ENCODE measurements around the gene HOXB8.

HOXB8 gene

DNA sequence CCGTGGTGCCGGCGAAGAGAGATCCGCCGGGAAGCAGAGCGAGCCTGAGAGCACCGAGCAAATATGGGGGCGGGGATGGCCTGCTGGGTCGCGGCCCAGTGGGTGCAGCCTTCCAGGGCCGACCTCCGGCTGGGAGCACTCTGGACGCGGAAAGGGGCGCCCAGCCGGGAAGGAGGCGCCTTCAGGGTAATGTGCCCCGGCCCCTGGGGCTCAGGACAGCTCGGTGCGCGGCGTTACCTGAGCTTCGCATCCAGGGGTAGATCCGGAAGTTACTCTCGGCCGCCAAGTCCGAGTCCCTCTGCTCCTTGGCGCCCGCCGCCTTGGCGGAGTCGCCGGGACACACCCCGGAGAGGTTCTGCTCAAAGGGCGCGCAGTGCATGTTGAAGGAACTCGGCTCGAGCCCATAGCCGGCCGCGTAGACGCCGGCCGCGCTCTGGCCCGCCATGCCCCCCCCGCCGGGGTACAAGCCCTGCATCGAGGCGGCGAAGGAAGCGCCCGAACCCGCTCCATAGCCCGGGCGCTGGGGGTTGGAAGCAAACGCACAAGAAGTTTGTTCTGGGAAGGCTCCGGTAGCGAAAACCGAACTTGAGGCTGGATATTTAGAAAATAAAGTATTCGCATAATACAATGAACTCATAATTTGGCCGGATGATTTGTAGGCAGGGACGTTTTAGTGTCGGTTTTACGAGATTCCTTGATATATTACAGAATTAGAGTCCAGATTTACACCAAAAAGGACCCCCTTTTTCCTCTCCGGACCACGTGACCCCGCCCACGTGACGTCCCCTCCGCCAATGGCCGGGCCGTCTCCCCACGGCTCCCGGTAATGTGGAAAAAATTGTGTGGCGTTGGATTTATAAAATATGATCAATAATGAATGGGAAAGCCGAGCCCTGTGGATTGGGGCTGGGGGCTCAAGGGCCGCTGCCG is 4.5 kb downstream of the HOXB8 start, which contains the start of gene HOXB7:
TSS of gene HOXB7 (minus strand) at position 736 of the 930 bp plus-strand sequence. CDS start at position 637, 99 bp downstream.
- no peak for DNase-seq

DNA sequence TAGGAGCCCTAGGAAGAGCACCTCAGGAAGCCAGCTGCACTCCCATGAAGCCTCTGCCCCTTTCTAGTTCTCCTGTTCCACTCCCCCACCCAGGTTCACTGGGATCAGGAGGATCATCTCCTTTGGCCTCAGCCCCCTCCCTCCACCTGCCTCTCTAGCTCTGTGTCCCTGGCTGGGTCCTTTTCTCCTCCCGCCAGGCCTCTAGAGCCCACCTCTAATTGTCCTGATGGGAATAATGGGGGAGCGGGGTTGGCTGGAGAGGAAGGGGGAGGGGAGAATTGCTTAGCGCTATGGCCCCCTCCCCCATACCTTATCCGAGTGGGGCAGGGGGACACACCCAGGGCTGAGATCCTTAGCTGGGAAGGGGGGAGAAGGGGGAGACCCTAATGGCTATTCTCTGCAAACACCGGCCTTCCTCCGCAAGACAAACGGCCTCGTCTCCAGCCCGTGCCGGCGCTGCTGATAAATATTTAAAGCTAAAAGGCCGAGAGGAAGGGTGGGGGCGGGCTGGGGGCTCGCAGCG is 5.3 kb downstream of the HOXB8 start:
- DNase-seq: no peak

DNA sequence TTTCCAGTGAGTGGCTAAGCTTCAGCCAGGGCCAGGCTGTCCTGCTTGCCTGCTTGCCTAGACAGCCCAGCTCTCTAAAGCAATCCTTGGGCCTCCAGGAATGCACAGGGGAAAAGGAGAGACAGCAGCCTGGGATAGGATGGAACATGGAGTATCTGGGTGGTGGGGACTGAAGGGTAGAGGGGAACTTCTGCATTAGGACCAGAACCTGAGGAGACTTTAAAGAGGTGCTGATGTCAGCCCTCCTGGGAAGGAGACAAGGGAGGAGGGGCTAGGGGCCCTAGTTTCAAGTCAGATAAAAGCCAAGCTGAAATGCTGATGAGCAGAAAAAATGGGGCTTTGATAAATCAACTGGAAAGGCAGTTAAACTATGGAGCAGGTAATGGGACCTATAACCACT is 6.1 kb downstream of the HOXB8 start:
- DNase-seq: no peak

DNA sequence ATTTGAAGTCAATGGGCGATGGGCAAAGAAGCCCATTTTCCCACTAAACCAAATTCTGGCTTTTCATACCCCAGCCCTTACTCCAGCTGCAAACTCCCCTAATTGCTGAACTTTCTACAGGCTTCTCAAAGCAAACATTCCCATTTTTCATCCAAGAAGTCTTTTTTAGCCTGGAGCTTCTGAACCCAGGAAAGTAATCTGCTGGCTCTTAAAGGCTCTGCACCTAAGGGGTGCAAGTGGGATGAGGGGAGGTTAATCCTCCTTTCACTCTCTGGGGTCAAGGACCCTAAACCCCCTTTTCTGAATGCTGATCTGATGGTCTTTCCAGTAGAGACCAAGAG is 6.6 kb downstream of the HOXB8 start:
- no peak for DNase-seq

DNA sequence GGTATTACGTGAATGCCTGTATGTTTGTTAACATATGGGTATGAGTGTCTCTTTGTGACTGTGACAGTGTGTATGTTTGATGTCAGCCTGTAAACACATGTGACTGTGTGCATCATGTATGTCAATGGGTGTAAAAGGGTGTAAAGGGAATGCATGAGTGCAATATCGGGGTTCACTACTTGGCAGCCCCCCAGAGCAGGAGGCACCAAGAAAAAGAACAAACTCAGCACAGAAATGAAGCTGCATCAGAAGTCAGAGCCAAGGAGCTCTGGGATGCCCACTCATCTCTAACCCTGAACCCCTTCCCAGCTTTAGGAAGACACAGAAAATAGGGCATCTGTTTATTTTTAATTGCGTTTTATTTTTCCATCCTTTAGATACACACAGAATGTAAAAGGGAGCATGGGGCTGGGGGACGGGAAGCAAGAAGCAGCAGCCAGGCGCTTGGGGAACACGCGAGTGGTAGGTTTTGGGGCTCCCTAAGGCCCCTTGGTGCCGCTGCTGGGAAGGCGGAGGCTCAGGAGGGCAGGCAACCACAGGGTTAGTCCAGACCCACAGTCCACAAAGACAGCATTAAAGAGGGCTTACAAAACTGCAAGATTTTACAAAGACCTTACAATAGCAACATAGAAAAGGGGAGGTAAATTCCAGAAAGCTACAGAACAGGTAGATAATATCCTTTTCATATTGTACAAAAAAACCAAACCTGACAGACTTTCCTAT is 8.0 kb downstream of the HOXB8 start:
- no peak for DNase-seq

DNA sequence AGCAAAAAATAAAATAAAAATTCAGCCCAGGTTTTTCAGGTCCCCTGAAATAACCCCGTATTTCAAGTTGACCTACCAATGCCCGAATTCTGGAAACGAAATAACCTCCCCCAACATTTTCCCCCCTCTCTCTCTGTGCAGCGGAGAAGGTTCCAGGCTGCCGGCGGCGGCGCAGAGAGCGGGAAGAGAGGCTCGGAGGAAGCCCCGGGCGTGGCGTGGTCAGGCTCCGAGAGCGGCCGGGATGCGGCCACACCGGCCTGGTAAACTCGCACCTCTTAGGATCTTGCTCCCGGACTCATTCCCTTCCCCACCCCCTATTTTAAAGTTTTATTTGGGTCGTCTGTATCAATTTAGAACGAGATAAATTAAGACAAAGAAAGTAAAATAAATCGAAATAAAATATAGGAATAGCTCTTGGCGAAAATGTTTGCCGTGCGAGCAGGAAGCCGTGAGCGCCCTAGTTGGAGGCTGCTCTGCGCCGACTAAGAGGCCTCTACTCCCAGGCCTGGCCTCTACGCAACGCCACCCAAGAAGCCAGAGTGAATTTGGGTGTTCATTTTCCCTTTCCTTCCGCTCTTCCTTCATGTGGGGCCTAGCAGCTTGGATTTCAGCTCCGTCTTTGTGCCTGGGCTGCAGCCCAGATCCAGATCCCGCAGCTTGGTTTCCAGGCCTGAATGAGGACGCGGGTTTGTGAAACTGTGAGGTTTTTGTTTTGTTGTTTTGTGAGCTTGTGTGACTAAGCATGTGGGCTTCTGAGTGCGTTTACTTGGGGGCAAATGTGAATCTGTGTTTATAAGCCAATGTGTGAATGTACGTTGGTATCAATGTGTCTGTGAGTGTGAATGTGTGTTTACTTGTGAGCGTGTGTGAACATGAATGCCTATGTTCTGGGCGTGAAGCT is 8.9 kb downstream of the HOXB8 start:
- DNase-seq: no peak

DNA sequence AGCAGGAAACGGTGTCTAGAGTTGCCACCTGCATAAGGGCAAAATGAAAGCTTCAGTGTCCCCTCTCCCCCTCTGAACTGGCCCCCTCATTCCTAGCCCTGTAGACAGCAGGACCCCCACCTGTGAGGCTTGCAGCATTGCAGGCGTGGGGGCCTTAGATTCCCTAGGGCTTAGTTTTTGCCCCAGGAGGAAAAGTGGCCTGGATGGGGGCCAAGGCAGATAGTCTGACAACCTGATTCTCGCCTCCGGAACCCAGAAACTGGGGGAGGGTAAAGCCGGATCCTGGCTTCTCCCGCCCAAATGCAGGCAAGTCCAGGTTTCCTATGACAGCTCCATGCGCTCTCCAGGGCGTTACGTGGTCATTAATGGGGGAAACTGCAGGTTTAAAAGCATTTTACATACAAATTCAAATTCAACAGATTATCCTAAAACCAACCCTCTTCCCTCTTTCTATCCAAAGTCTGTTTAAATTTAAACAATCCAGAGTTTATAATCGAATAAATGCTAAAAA is 9.6 kb downstream of the HOXB8 start:
- DNase-seq: no peak

DNA sequence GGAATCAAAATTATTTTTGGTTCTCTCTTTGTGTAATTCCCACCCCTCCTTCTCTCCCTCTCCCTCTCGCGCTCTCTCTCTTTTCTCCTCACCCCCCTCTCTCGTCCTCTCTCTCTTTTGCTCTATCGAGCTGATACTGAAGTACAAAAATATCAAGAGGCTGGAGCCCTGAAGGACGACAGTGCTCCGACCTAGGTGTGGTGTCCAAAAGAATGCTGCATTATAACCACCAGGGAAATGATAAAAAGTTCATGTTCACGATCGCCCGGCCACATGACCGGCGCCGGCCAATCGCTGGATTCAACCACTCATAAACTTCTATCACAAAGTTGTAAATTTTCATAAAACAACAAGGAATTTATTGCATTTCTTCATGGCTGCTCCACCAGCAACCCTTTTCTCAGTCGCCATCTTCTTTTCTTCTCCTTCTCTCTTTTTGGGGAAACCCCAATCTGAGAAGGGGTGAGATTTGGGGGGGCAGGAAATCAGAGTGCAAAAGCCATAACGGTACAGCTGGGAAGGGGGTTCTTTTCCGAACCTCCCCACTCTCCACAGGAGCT is 10.2 kb downstream of the HOXB8 start, which contains the start of gene HOXB6:
TSS of gene HOXB6 (minus strand) at position 217 of the 560 bp plus-strand sequence. CDS start 6,836 bp downstream, outside the sequence.
- no peak for DNase-seq

DNA sequence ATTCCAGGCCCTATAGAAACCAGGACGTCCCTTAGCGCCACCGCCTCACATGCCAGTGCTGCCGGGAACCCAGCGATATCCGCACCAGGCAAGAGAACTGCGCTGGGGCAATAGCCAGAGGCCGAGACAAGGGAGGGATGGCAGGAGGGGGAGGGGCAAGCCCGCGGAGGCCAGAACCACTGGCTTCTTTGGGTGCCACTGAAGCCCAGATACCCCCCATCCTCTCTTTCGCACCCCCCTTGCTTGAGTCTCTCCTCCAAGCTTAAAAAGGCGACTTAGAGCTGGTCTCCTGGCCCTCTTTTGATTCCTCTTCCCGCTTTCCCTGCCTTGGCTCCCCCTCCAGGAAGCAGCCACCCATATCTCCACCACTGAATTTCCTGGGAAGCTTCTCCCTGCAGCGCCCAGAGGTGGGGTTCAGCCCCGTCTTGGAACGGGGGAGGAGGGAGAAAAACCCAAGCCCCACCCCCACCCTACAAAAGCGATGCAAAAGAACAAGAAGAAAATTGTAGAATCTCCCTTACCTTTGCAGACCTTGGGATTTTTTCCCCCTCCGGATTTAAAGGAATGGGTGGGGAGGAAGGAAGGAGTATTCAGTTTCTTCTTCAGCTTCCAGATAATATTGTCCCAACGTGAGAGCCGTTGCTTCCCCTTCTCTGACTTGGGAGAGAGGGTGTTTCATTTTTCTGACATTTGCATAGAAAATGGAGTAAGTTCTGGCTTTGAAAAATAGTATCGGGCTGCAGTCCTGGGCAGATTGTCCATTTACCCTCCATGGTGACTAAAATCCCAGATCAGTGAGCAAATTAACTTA is 10.9 kb downstream of the HOXB8 start:
- DNase-seq: no peak

DNA sequence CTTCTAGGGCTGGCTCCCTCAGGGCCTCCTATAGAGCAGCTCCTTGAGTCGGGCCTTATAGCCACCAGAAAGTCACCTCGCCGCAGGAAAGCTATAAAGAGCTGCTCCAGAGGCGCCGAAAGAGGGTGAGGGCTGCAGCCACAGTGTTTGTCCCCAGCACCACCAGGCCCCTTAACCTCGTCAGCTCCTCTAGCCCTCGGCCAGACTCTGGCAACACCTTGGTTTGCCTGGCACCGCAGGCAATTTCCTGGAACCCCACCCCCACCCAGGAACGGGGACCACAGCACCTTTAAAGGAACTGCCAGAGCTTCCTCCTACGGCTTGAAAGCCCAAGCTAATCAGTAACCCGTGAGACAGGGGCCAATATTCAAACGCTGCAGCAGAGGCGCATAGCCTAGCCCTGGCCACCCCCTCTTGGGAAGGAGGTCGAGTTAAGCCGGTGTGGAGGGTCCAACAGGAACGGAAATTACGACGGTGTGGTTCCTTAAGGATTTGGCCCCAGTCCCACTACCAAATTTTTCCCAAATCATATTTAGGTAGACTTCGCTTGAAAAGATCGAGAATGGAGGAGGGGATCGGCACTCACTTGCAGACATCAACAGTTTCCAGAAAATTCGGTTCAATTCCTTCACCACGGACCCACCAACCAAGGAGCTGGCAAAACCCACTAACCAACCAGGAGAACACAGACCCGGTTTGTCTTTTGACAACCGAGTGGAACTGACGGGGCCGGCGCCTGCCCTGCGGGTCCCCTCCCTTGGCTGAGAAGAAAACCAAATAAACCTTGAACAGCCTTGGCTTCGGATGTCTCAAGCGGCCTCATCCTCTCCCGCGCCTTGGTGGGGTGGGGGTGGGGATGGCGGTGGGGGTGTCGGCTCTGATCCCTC is 13.3 kb downstream of the HOXB8 start:
- DNase-seq: no peak

DNA sequence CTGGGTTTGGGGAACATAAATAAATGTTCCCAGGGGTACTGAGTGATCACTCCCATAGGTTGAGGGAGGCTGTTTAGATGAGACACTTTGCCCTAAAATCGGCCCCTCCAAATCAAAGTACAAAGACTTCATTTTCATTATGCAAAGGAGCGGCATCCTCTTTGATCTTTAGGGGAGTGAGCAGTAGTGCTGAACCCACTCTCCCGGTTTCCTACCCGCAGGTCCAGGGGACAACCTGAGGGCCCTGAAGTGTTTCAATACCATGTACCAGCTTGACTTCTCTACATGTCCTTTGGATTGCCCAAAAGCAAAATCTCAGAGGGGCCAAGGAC is 13.9 kb downstream of the HOXB8 start:
- no peak for DNase-seq

DNA sequence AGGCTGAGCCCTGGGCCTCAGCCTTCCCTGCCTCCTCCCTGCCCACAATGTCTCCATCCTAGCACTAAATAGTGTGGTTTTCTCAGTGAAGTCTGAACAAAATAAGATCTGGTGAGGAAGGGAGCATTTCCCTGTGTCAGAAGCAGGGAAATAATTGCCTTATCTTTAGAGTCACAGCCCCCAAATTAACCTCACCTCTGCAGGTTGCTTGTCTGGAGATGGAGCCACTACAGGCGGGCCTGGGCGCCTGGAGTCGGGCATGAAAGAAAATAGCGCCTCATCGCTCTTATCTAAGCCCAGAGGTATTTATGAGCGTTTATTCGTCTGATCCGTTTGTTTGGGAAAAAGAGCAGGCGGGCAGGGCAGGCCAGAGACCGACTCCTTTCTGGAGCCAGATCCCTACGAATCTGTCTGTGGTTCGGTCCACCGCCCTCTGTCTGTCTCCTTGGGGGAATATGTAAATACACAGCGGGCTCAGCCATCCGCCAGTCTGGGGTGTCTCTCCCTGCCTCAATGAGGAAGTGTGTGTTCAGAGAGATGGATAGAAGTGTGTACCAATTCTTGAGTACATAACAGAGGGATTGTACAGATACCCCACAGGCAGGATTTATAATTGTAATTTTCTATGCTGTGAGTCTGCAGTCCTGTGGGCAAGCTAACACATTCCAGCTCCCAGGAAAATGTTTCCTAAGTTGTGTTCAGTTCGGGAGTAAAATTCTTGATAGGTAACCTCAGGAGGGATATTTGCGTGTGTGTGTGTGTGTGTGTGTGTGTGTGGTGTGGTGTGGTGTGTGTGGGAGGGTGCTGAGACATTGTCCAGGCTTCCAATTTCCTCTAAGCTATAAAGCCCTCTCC is 14.6 kb downstream of the HOXB8 start:
- no peak for DNase-seq

DNA sequence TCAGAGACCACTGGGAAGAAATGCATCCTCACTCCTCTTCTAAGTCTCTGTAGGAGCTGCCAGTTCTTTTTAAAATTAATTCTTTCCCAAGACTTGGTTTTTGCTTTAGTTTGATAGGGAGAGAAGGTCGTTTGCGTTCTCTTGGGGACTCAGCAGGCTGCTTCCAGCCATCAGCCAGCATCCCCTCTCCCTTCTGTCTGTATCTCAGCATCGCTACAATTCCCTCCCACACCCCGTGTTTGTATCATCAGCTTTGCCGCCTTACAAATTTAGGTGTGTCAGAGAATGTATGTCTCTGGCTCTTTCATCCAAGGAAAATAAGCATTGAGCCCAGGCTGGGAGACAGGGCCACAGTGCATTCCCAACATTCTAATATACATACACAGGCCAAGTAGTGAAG is 15.7 kb downstream of the HOXB8 start:
- no peak for DNase-seq

DNA sequence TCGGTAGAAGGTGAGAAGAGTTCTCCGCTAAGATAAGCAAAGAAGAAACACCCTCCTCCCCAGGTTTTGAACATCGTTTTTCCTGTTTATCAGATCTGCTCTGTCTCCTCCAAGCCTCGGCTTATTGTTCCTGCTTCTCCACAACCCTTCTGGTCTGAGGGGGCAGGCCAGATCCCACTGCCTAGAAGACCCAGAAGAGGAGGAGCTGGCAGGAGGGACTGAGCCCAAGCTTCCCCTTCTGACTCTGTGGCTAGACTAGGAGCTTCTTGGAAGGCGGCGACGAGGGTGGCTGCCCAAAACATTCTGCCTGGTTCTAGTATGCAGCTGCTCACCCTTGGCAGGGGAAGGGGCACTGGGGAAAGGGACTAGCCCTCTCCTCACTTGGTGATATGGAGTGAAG is 16.4 kb downstream of the HOXB8 start:
- DNase-seq: no peak

DNA sequence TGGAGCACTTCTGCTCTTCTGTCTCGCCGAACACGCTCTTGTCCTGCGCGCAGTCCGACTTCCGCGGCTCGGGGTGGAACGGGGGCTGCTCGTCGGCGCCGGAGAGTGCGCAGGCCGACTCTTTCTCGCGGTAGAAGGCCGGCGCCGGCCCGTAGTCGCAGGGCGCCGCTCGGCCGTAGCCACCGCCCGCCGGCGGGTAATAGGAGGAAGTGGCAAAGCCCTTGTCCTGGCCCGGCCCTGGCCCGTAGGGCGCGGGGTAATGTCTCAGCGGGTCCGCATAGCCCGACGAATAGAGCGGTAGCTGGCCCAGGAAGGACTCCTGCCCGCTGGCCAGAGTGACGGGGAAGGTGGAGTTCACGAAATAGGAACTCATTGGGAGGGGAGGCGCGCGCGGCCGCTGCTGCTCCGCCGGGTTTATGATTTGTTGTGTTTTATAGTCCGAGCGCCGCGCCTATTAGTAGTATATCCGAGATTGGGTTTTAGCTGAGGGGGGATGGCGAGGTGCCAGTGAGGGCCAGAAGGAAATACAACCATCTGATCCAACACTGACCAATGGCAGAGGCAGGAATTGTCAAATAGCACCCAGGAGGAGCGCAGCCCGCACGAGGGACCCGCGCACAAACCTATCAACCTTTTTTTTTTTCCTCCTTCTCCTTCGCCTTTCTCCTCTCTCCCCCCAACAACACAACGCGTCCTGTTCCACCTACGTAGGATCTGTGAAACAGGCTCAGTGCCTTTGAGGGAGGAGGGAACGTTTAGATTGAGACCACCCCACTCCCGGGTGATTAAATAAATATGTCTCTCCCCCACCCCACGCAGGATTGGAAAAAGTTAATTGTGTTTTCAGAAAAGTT is 17.1 kb downstream of the HOXB8 start:
- DNase-seq: no peak

DNA sequence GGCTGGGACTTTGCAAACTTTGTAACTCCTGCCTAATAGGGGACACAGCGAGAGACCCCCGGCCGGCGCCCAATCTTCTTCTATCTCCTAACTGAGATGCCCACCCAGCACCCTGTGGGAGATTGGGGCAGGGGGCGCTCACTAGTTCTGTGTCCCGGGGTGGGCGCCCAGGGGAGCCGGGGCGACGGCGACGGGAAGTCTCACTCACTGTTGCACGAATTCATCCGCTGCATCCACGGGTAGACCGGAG is 17.6 kb downstream of the HOXB8 start:
- DNase-seq: no peak

DNA sequence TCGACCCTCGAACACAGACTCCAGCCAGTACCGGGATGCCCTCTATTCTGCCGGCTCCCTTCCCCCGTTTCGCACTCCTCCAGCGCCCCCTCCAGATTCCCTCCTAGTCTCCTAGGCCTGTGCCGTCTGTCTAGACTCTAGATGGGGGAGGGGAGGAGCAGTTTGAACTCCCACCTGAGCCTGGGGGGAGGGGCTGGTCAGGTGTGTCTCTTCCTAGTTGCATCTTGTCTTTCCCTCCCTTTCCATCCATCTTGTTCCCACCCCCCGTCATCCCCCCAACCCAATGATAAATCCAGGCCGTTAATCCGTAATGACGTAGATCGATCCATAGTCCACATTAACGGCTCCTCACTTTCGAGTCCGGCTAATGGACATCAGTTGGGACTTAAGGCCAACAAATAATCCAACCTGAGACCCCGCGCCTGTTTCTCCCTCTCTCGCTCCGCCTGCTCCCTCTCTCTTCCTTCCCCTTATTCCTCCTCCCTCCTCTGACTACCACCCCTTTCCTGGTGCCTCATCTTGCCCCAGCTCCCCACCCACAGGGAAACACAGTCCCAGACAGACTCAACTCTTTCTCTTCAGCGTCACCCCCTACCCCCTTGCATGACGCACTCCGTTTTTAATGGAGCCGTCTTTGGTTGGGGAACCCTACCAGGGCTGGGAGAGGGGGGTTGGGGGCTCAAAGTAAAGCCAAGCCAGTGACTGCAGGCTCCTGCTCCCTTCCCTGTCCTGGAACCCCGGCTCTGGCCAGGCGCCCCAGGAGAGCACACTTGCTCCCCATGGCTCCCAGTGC is 18.2 kb downstream of the HOXB8 start:
- no peak for DNase-seq

Data from KG1 (cell line).